DMS 273 (cell line): ENCODE measurements around the gene RARS1.

ENCODE experiments used
- DNase-seq: peaks from one replicate; lab custom pipeline; 2025; ENCODE audit not compliant: unreplicated experiment; lab: John Stamatoyannopoulos, UW

The RARS1 gene

DNA sequence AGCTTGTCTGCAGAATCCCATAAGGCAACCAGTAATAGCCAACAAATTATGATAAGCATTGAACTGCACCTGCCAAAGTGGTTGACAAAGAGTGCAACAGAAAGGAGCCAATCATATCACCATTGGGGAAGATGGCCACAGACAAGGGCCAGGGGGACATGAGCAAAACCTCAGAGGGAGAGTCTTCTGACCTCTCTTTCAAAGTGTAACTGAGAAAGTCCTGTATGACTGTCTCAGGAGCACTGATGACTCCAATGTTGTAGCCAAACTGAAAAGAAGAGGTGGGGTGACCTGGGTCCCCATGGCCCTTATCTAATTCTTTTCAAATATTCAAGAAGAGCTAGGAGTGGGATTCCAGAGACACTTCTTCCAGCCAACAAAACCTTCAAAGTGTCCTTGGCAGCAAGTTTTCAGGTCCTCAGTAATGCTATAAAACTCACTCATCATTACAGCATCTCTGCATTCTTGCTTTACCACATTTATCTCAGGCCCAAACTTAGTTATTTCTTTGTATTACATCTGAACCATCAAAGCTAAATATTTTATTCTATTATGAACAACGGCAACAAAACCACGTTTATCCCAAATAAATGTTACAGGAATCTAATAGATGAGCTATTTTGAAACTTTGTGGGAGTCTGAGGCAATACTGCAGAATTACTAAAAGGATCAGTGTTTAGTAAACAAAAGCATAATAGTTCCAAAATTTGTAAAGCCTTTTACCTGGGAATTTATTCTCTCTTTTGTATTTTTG, 67.3 kb downstream of the RARS1 start:
- no peak for DNase-seq

DNA sequence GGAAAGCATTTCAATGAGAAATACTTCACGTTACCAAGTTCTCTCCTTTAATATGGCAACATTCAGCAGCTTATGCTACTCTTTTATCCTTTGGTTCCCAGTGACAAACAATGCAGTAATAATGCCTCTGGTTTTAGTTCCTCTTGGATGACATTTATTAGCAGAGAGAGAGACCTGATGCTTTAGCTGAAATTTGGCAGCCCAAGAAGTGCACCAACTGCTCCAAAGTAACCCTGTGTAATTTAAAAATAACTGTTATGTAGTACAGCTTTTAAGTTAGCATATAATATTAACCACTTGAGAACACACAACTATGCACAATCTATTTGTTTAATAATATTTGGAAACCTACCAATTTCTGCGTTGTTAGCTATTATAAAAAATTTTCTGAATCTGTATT, 71.1 kb downstream of the RARS1 start:
- no peak for DNase-seq

DNA sequence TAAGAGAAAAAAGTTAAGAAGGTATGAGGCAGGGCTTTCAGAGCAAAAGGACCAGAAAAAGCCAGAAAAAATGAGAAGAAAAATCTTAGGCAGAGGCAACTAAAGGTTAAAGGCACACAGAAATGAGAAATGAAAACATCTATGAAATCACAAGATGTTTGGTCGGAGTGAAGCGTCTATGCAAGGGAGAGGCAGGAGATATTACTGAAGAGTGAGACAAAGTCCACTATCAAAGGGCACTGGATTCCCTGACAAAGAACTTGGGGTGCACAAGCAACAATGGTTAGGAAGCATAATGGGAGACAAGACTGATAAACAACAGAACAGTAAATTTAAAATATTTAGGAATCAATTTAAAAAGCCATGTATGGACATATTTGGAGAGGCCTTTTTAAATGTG, 76.0 kb downstream of the RARS1 start:
- no peak for DNase-seq

DNA sequence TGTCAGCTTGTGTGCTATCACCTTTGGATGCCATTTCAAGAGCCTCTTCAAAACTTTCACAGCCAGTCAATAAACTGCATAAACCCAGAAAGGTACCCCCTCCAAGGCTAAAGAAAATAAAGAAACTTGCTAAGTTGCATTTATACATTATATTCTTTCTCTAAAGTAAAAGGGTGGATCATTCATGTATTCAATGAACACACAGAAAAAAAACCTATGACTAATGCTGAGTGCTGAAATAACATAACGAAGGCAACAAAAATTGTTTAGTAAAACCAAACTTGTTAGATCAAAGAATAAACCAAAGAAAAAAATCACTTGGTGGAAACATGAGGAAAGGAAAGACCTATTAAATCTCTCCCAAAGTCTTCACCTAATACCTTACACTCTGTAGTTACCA, 77.7 kb downstream of the RARS1 start:
- no peak for DNase-seq

DNA sequence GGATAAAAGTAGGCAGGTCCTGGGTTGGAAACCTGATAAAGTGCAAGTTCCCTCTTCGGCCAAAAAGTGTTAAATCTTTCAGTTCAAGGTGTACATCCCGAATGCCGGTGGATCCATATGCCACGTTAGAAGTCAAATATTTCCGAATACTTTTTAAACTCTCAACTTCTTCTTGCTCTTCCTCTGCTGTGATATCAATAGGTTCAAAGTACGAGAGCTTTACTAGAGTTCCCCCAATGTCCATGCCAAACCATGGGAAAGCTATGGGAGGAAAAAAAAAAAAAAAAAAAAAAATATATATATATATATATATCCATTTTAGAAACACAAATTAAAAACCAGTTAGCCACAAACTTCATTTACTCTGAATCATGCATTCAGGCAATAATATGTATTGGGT, 82.5 kb downstream of the RARS1 start:
- no peak for DNase-seq
